HepG2 (cell line): ENCODE data around the gene TMEM141. TPM values are rescaled to one million over a fixed set of nuclear protein-coding genes. Genes with fewer than 3 reads are reported as not detected.

Experiments
- ARHGAP35 ChIP-seq: sonication (generic); formaldehyde crosslinking; IDR thresholded peaks from 2 replicates; pipeline ENCODE4 v1.9.0; 2022; ENCODE audit warnings: mild to moderate bottlenecking, inconsistent platforms, moderate library complexity, missing genetic modification reagents, borderline replicate concordance
- BHLHE40 ChIP-seq: IDR thresholded peaks from 2 replicates; pipeline ENCODE4 v1.6.1; 2011; ENCODE audit warnings: low read length, improper control_type of control experiment
- CBFB ChIP-seq: sonication (generic); formaldehyde crosslinking; IDR thresholded peaks from 2 replicates; pipeline ENCODE4 v1.4.0; 2020; ENCODE audit warnings: missing genetic modification reagents
- CCDC6 ChIP-seq: sonication (generic); formaldehyde crosslinking; IDR thresholded peaks from 2 replicates; pipeline ENCODE4 v1.8.1; 2022; ENCODE audit warnings: mild to moderate bottlenecking, missing genetic modification reagents, moderate library complexity
- FOXM1 ChIP-seq: sonication (generic); formaldehyde crosslinking; IDR thresholded peaks from 2 replicates; pipeline ENCODE4 v1.5.0; 2020; ENCODE audit warnings: missing genetic modification reagents
- GLI4 ChIP-seq: sonication (generic); formaldehyde crosslinking; IDR thresholded peaks from 2 replicates; pipeline ENCODE4 v1.5.1; 2020; ENCODE audit warnings: missing genetic modification reagents, mild to moderate bottlenecking, moderate library complexity, borderline replicate concordance
- HNRNPLL ChIP-seq: fragments of 200-400 bp; formaldehyde crosslinking; IDR thresholded peaks from 2 replicates; pipeline ENCODE4 v1.6.1; 2017; ENCODE audit warnings: mild to moderate bottlenecking, low read depth, low read length; ENCODE audit not compliant: poor library complexity, severe bottlenecking
- ONECUT2 ChIP-seq: sonication (generic); formaldehyde crosslinking; IDR thresholded peaks from 2 replicates; pipeline ENCODE4 v1.4.0; 2020; ENCODE audit warnings: missing genetic modification reagents
- SAP130 ChIP-seq: IDR thresholded peaks from 2 replicates; pipeline ENCODE4 v1.6.1; 2016; ENCODE audit warnings: low read depth
- WIZ ChIP-seq: sonication (generic); formaldehyde crosslinking; IDR thresholded peaks from 2 replicates; pipeline ENCODE4 v1.5.1; 2020; ENCODE audit warnings: mild to moderate bottlenecking, missing genetic modification reagents
- ZNF224 ChIP-seq: sonication (generic); formaldehyde crosslinking; IDR thresholded peaks from 2 replicates; pipeline ENCODE4 v1.5.0; 2020; ENCODE audit warnings: mild to moderate bottlenecking, missing genetic modification reagents
- ZNF691 ChIP-seq: sonication (generic); formaldehyde crosslinking; IDR thresholded peaks from 2 replicates; pipeline ENCODE4 v1.4.0; 2020; ENCODE audit warnings: missing genetic modification reagents, low read depth, mild to moderate bottlenecking, borderline replicate concordance
- ZNF782 ChIP-seq: sonication (generic); formaldehyde crosslinking; IDR thresholded peaks from 2 replicates; pipeline ENCODE4 v1.4.0; 2020; ENCODE audit warnings: missing genetic modification reagents, mild to moderate bottlenecking, borderline replicate concordance
- ZSCAN21 ChIP-seq: sonication (generic); formaldehyde crosslinking; IDR thresholded peaks from 2 replicates; pipeline ENCODE4 v1.8.0; 2022; ENCODE audit warnings: mild to moderate bottlenecking, missing genetic modification reagents, moderate library complexity, borderline replicate concordance
- ZSCAN25 ChIP-seq: sonication (generic); formaldehyde crosslinking; IDR thresholded peaks from 2 replicates; pipeline ENCODE4 v1.8.0; 2022; ENCODE audit warnings: mild to moderate bottlenecking, missing genetic modification reagents
- polyA plus RNA-seq, 8 experiments: library from polyadenylated mRNA; depleted of rRNA in 3 of 8; stranded (reverse) in 7 of 8; unstranded in 1 of 8; fragments of >200 nt; fragmentation: Illumina TruSeq in 4 of 8; extraction: Trizol in 4 of 8; gene quantifications; 2 replicates each; pipeline versions ENCODE4 v1.2.1 to v1.2.3, GENCODE V29; 2011 to 2016; ENCODE audit warnings: low read depth in 4 of 8, missing spikeins in 1 of 8, mixed read lengths in 1 of 8; ENCODE audit not compliant: insufficient read depth in 1 of 8
- total RNA-seq, 5 experiments: library from RNA; depleted of rRNA; stranded (reverse); fragments of >200 nt; fragmentation: Illumina TruSeq; extraction: Trizol; gene quantifications; 2 replicates each; pipeline ENCODE4 v1.2.3, GENCODE V29; 2016; ENCODE audit warnings: low read depth in 1 of 5
- TF ChIP-seq, protein P1 (sequence below), 2 experiments: fragments of 450-650 bp in 1 of 2; sonication (generic) in 1 of 2; formaldehyde crosslinking in 1 of 2; IDR thresholded peaks; 2 replicates each; pipeline versions ENCODE4 v1.6.1 to v1.8.0; 2016 to 2022; ENCODE audit warnings: antibody characterized with exemption in 1 of 2, mild to moderate bottlenecking in 1 of 2, missing genetic modification reagents in 1 of 2
- TF ChIP-seq, protein P2 (sequence below): sonication (generic); formaldehyde crosslinking; IDR thresholded peaks from 2 replicates; pipeline ENCODE4 v1.5.1; 2020; ENCODE audit warnings: mild to moderate bottlenecking, moderate library complexity, missing genetic modification reagents

The TMEM141 gene
- total and polyA plus RNA-seq, 2 of the 13 experiments (the other 11 are each of a cell fraction or from before 2014, with no cell fraction given): 81.0 to 202 TPM

- TF ChIP-seq CCDC6 (CRISPR knock-in tag): peak; percentile 58
- TF ChIP-seq, protein P1, sequence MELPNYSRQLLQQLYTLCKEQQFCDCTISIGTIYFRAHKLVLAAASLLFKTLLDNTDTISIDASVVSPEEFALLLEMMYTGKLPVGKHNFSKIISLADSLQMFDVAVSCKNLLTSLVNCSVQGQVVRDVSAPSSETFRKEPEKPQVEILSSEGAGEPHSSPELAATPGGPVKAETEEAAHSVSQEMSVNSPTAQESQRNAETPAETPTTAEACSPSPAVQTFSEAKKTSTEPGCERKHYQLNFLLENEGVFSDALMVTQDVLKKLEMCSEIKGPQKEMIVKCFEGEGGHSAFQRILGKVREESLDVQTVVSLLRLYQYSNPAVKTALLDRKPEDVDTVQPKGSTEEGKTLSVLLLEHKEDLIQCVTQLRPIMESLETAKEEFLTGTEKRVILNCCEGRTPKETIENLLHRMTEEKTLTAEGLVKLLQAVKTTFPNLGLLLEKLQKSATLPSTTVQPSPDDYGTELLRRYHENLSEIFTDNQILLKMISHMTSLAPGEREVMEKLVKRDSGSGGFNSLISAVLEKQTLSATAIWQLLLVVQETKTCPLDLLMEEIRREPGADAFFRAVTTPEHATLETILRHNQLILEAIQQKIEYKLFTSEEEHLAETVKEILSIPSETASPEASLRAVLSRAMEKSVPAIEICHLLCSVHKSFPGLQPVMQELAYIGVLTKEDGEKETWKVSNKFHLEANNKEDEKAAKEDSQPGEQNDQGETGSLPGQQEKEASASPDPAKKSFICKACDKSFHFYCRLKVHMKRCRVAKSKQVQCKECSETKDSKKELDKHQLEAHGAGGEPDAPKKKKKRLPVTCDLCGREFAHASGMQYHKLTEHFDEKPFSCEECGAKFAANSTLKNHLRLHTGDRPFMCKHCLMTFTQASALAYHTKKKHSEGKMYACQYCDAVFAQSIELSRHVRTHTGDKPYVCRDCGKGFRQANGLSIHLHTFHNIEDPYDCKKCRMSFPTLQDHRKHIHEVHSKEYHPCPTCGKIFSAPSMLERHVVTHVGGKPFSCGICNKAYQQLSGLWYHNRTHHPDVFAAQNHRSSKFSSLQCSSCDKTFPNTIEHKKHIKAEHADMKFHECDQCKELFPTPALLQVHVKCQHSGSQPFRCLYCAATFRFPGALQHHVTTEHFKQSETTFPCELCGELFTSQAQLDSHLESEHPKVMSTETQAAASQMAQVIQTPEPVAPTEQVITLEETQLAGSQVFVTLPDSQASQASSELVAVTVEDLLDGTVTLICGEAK (IDR thresholded peaks at IDR 0.05): no peak
- TF ChIP-seq, protein P1 (CRISPR knock-in tag; IDR thresholded peaks at IDR 0.05): peak; percentile 52; the same call in 1 of the 2 replicates
- TF ChIP-seq ZSCAN21 (CRISPR knock-in tag): no peak
- 0 out of 2 replicates have a peak, but pooled peaks have one; percentile 22 for TF ChIP-seq WIZ (CRISPR knock-in tag)
- no peak for TF ChIP-seq BHLHE40
- TF ChIP-seq ZSCAN25: no peak
- 0 out of 2 replicates have a peak, but pooled peaks have one; percentile 27 for TF ChIP-seq ZNF691
- TF ChIP-seq, protein P2, sequence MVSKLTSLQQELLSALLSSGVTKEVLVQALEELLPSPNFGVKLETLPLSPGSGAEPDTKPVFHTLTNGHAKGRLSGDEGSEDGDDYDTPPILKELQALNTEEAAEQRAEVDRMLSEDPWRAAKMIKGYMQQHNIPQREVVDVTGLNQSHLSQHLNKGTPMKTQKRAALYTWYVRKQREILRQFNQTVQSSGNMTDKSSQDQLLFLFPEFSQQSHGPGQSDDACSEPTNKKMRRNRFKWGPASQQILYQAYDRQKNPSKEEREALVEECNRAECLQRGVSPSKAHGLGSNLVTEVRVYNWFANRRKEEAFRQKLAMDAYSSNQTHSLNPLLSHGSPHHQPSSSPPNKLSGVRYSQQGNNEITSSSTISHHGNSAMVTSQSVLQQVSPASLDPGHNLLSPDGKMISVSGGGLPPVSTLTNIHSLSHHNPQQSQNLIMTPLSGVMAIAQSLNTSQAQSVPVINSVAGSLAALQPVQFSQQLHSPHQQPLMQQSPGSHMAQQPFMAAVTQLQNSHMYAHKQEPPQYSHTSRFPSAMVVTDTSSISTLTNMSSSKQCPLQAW (CRISPR knock-in tag): 0 out of 2 replicates have a peak, but pooled peaks have one; percentile 11
- TF ChIP-seq HNRNPLL: peak; percentile 83
- TF ChIP-seq CBFB: peak; percentile 16; the same call in 1 of the 2 replicates
- no peak for TF ChIP-seq FOXM1 (CRISPR knock-in tag)
- TF ChIP-seq ARHGAP35 (CRISPR knock-in tag): peak; percentile 52; the same call in 1 of the 2 replicates
- TF ChIP-seq SAP130 (CRISPR knock-in tag): 0 out of 2 replicates have a peak, but pooled peaks have one; percentile 44
- no peak for TF ChIP-seq ZNF782 (CRISPR knock-in tag)
- TF ChIP-seq GLI4 (CRISPR knock-in tag): no peak
- TF ChIP-seq ZNF224 (CRISPR knock-in tag): 0 out of 2 replicates have a peak, but pooled peaks have one; percentile 46
- no peak for TF ChIP-seq ONECUT2 (CRISPR knock-in tag)
Observed at GRCh38 chr9:136807281-136808074, 16.3 kb downstream of the TMEM141 start, which contains the start of gene RABL6 (continued).
